K562 (cell line): Measurements from ENCODE around the gene YBX1. TPM values are rescaled to one million over a fixed set of nuclear protein-coding genes. Genes with fewer than 3 reads are reported as not detected.

Experiments
- BRCA1 ChIP-seq, 2 experiments: fragments of 450-650 bp in 1 of 2; sonication (generic) in 1 of 2; formaldehyde crosslinking in 1 of 2; IDR thresholded peaks; 2 replicates each; pipeline versions ENCODE4 v1.5.0 to v1.6.1; 2017 to 2020; ENCODE audit warnings: mild to moderate bottlenecking in 1 of 2, missing genetic modification reagents in 1 of 2
- CHAMP1 ChIP-seq: fragments of 450-650 bp; IDR thresholded peaks from 2 replicates; pipeline ENCODE4 v1.6.1; 2016; ENCODE audit warnings: mild to moderate bottlenecking
- DNMT1 ChIP-seq: fragments of 450-650 bp; IDR thresholded peaks from 2 replicates; pipeline ENCODE4 v1.6.1; 2016; ENCODE audit warnings: antibody characterized with exemption, mild to moderate bottlenecking
- EHMT2 ChIP-seq: fragments of 450-650 bp; IDR thresholded peaks from 2 replicates; pipeline ENCODE4 v1.6.1; 2018; ENCODE audit warnings: antibody characterized with exemption
- ETS2 ChIP-seq: IDR thresholded peaks from 2 replicates; pipeline ENCODE4 v1.6.1; 2016; ENCODE audit warnings: borderline replicate concordance, missing genetic modification characterization, mild to moderate bottlenecking, moderate library complexity, missing compliant biosample characterization; ENCODE audit not compliant: poor library complexity, severe bottlenecking
- EWSR1 ChIP-seq: fragments of 450-650 bp; IDR thresholded peaks from 2 replicates; pipeline ENCODE4 v1.6.1; 2018; ENCODE audit warnings: borderline replicate concordance, mild to moderate bottlenecking, low read depth, moderate library complexity; ENCODE audit not compliant: partially characterized antibody
- EZH2 ChIP-seq: IDR thresholded peaks from 2 replicates; pipeline ENCODE4 v1.6.1; 2012; ENCODE audit warnings: low read depth, mild to moderate bottlenecking, inconsistent platforms, low read length, borderline replicate concordance
- FOXK1 ChIP-seq: sonication (generic); formaldehyde crosslinking; IDR thresholded peaks from 2 replicates; pipeline ENCODE4 v1.8.0; 2022; ENCODE audit warnings: missing genetic modification reagents, mild to moderate bottlenecking, borderline replicate concordance
- GABPB1 ChIP-seq: sonication (generic); formaldehyde crosslinking; IDR thresholded peaks from 2 replicates; pipeline ENCODE4 v1.8.0; 2022; ENCODE audit warnings: mild to moderate bottlenecking, missing genetic modification reagents
- HMGN3 ChIP-seq: IDR thresholded peaks from 2 replicates; pipeline ENCODE4 v1.6.1; 2011; ENCODE audit warnings: borderline replicate concordance, low read depth, mild to moderate bottlenecking, mixed read lengths, low read length; ENCODE audit not compliant: insufficient read length; ENCODE audit errors: extremely low read depth
- KLF6 ChIP-seq: fragments of 250-450 bp; sonication (Bioruptor Pico); IDR thresholded peaks from 2 replicates; pipeline ENCODE4 v1.4.0; 2020; ENCODE audit warnings: mild to moderate bottlenecking, moderate library complexity, borderline replicate concordance
- NFYB ChIP-seq: IDR thresholded peaks from 2 replicates; pipeline ENCODE4 v1.6.1; 2011; ENCODE audit warnings: mild to moderate bottlenecking, moderate library complexity; ENCODE audit not compliant: insufficient read length; ENCODE audit errors: extremely low read depth
- PHTF2 ChIP-seq: fragments of 250-450 bp; sonication (Bioruptor Pico); IDR thresholded peaks from 2 replicates; pipeline ENCODE4 v1.5.0; 2021; ENCODE audit warnings: mild to moderate bottlenecking
- PRDM10 ChIP-seq: fragments of 450-650 bp; IDR thresholded peaks from 2 replicates; pipeline ENCODE4 v1.6.1; 2018; ENCODE audit not compliant: partially characterized antibody
- TAF15 ChIP-seq: fragments of 200-400 bp; formaldehyde crosslinking; IDR thresholded peaks from 2 replicates; pipeline ENCODE4 v1.6.1; 2017; ENCODE audit warnings: mild to moderate bottlenecking, low read depth, low read length, moderate library complexity
- TAF9B ChIP-seq: fragments of 450-650 bp; IDR thresholded peaks from 2 replicates; pipeline ENCODE4 v1.6.1; 2018; ENCODE audit warnings: mild to moderate bottlenecking; ENCODE audit not compliant: partially characterized antibody
- ZNF212 ChIP-seq: fragments of 450-650 bp; formaldehyde crosslinking; IDR thresholded peaks from 2 replicates; pipeline ENCODE4 v1.4.0; 2020; ENCODE audit warnings: mild to moderate bottlenecking
- ZNF277 ChIP-seq: fragments of 250-450 bp; sonication (Bioruptor Pico); IDR thresholded peaks from 2 replicates; pipeline ENCODE4 v1.8.0; 2022; ENCODE audit warnings: inconsistent platforms, mild to moderate bottlenecking, moderate library complexity, borderline replicate concordance
- ZNF717 ChIP-seq: fragments of 250-450 bp; sonication (Bioruptor Pico); IDR thresholded peaks from 2 replicates; pipeline ENCODE4 v1.5.0; 2021
- polyA plus RNA-seq, 8 experiments: library from polyadenylated mRNA; depleted of rRNA in 4 of 8; stranded (reverse) in 5 of 8; unstranded in 3 of 8; fragments of >200 nt; fragmentation: Nextera tagmentation in 2 of 8; fragmentation: Illumina TruSeq in 1 of 8; extraction: Ambion mirVana in 2 of 8; extraction: Trizol in 1 of 8; gene quantifications; 2 replicates each; pipeline versions ENCODE4 v1.2.1 to v1.2.3, GENCODE V29; 2011 to 2014; ENCODE audit warnings: inconsistent platforms in 1 of 8, missing spikeins in 1 of 8
- total RNA-seq, 7 experiments: library from RNA; depleted of rRNA in 6 of 7; stranded (reverse); fragments of >200 nt in 6 of 7; fragmentation: Illumina TruSeq in 2 of 7; extraction: Trizol in 2 of 7; gene quantifications; 2 replicates each; pipeline versions ENCODE4 v1.2.1 to v1.2.3, GENCODE V29; 2011 to 2021; ENCODE audit warnings: low replicate concordance in 1 of 7

Gene YBX1
- total and polyA plus RNA-seq, 9 of the 15 experiments (the other 6 are each of a cell fraction or from before 2014, with no cell fraction given), result 363 to 1,955 (median 1,216) TPM

- no peak for TF ChIP-seq ZNF277 (CRISPR knock-in tag)
- no peak for TF ChIP-seq TAF15
- TF ChIP-seq EZH2, result no peak
- peak; percentile 55 for TF ChIP-seq PRDM10
- no peak for TF ChIP-seq CHAMP1
- TF ChIP-seq FOXK1, result 0 out of 2 replicates have a peak, but pooled peaks have one; percentile 36
- TF ChIP-seq BRCA1 (IDR thresholded peaks at IDR 0.05), result no peak
- TF ChIP-seq BRCA1 (CRISPR knock-in tag; IDR thresholded peaks at IDR 0.05), result no peak; the same call in 1 of the 2 replicates
- TF ChIP-seq TAF9B, result peak; percentile 92
- TF ChIP-seq NFYB, result no peak
- TF ChIP-seq ZNF717 (CRISPR knock-in tag), result no peak
- TF ChIP-seq EWSR1, result no peak
- TF ChIP-seq DNMT1, result no peak
- peak; percentile 63 for TF ChIP-seq HMGN3
- TF ChIP-seq EHMT2, result peak; percentile 52; the same call in 1 of the 2 replicates
- TF ChIP-seq ETS2 (tag), result no peak
- TF ChIP-seq ZNF212 (CRISPR knock-in tag), result no peak
- no peak for TF ChIP-seq PHTF2 (CRISPR knock-in tag)
- TF ChIP-seq GABPB1 (CRISPR knock-in tag), result peak; percentile 99
- no peak for TF ChIP-seq KLF6 (CRISPR knock-in tag)
Measured at GRCh38 chr1:42657981-42658876, 24.0 kb upstream of the YBX1 start, which contains the start of gene PPIH (continued).
